GM12873 (cell line): ENCODE measurements around the gene PRDM12.

Experiments used
- CTCF ChIP-seq: IDR thresholded peaks from 2 replicates; pipeline ENCODE4 v1.5.1; 2012; ENCODE audit warnings: low read depth, mild to moderate bottlenecking, moderate library complexity, low read length, control low read depth; ENCODE audit not compliant: insufficient read depth; ENCODE audit errors: missing control alignments

The PRDM12 gene

GRCh38 chr9:130668196-130668595 is 3.8 kb downstream of the PRDM12 start:
- TF ChIP-seq CTCF: no peak

- TF ChIP-seq CTCF: no peak
Measured at GRCh38 chr9:130668659-130669058, 4.3 kb downstream of the PRDM12 start.

- no peak for TF ChIP-seq CTCF
Measured at GRCh38 chr9:130669965-130670364, 5.6 kb downstream of the PRDM12 start.

GRCh38 chr9:130670644-130671043 is 6.2 kb downstream of the PRDM12 start:
- TF ChIP-seq CTCF: no peak

- no peak for TF ChIP-seq CTCF
Measured at GRCh38 chr9:130672466-130672865, 8.1 kb downstream of the PRDM12 start.

- no peak for TF ChIP-seq CTCF
Measured at GRCh38 chr9:130672933-130673615, 8.7 kb downstream of the PRDM12 start.

- no peak for TF ChIP-seq CTCF
Measured at GRCh38 chr9:130675396-130675795, 11.0 kb downstream of the PRDM12 start.
